Activated T-helper 1 cell treated with anti-CD3 and anti-CD28 coated beads, Interleukin-2, amount 50 U/mL, for 16 hours (primary cell): Measurements from ENCODE around the gene CENPP.

ENCODE experiments used
- DNase-seq, 2 donors: peaks; one replicate each; pipeline ENCODE4 v3.0.0-alpha.2; 2020; ENCODE audit warnings: low read depth in 1 of 2, low spot score in 1 of 2

CENPP gene

DNA sequence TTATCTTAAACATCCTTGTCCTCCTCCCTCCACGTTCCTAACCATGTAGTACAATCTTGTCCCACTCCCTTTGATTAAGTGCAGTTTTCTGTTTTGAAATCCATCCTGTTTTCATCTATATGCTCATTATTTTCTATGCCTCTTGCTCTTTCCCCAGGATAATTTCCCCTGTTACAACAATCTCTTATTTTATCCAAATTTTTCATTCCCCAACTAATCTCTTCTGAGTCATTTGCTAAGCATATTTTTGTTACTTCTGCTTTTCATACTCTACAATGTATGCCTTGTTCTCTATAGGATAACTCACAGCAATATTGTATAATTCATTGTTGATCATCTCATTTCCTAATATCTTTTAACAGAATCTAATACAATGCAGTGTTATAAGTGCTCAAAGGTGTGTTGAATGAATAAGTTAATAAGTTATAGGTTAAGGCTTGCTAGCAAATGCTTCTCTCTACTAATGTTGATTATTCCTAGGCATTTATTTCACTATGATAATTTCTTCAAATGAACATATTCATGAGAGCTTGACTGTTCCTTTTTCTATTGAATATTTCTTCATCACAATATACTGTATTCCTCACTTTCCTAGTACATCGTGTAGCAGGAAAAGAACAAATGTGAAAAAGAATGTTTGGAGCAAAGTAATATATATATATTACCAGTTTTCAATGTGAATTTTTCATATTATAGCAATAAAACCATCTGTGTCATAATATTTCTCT lies 97.0 kb downstream of the CENPP start:
- DNase-seq, result no peak

DNA sequence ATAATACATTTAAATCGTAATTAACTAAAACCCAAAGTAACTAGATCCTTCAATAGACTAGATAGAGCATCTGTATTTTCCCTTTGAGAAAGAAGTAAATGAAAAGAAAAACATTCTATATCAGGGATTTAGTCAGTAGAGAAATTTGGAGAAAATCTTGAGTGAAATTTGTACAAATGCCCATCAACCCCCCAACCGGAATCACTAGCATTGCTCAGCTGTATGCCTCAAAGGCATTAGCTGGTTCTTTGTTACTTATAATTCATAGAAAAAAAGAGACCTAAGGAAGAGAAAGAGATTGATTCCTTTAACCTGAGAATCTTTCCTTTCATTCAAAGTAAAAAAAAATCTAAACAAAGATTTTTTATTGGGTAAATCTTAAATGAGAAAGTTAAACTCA lies 97.9 kb downstream of the CENPP start:
- no peak for DNase-seq

DNA sequence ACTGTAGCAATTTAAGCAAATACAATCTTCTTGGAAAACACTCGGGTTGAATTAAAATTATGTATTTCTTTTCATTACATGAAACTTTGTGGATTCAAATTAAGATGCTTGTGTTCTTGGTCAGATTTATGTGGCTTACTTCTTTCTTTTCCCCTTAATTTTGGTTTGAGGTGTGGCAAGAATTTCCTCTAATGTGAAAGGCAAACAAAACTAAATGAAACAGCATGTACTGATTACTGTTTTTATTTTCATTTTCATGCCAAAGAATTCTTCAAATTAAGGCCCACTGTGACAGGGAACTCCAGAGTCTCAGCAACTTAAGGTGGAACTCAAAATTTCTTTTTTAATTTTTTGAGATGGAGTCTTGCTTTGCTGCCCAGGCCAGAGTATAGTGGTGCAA lies 98.6 kb downstream of the CENPP start, which contains the start of gene OMD:
Gene OMD (minus strand): TSS at position 132 of the 400 bp plus-strand sequence. CDS start 6,913 bp downstream, outside the sequence.
- DNase-seq, result no peak

DNA sequence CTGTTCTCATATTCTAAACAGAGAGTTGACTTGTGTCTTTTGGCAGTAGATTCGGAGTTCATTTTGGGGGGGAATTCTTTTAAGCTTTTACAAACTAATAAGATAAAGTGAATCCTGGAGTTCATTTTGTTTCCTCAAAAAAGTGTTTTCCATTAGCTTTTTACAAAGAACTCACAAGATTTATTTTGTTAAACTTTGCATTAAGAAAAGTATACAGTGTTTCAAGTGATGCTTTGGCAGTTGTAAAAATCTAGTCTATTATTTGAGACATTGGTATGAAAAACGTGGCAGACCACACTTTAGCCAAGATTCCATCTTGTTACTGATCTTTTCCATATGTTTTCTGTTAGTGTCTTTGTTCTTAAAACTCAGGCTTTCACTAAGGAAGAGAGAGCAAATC lies 99.7 kb downstream of the CENPP start:
- no peak for DNase-seq

DNA sequence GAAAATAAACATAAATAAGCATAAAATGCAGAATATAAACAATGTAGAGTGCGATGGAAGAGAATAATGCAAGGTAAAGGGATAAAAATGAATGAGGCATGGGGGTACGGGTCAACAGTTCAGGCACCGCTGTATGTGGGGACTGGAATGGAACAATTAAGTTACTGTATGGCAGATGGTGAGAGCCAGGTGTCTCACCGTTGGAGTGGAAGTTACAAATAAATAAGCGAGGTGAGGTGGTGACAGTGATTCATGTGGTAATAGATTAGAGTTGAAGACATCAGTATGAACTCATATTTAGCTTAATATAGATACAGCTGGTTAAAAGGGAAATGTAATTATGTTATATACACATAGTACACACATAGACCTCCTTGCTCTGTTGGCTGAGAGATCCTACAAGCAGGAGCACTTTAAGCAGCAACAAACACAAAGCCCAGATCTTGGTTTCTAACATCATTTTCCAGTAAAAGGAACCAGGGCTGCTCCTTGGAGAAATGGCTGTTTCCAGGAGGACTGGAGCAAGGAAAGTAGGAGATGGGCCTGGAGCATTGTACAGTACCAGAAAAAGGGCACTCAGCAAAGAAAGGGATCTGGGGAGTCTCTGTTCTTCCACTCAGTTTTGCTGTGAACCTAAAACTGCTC lies 100.9 kb downstream of the CENPP start:
- DNase-seq, result no peak

DNA sequence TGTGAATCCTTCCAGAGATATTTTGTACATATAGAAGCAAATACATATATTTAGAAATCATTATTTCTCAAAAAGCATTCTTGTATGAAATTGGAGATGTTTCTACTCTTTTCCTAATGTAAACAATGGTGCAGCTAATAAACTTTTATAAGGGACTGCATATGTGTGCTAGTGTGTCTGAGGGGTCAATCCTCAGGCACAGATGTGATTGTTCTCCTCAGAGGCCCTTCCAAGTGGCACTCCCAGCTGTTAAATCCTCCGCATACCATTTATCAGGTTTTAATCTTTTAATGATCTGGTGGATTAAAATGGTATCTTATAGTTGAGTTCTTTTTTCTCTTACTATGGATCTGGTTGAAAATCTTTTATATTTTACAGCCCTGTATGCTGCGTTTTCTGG lies 104.1 kb downstream of the CENPP start:
- DNase-seq, result no peak

DNA sequence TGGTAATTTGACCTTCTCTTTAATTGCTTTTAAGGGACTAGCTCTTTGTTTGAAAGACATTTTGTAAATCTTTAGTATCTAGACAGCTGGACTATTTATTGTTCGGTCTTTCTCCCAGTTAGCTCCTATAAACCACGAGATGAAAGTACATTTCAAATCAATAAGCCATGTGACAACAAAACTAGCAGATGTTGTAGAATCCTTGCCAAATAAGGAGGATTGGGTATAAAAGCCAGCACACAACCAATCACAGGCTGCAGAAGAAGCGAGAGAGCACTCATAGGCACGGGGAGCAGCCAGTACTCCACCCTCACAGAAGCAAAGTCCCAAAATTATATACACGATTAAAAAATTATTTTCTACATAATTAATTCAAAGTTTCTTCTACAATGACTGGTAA lies 106.6 kb downstream of the CENPP start:
- DNase-seq, result no peak

DNA sequence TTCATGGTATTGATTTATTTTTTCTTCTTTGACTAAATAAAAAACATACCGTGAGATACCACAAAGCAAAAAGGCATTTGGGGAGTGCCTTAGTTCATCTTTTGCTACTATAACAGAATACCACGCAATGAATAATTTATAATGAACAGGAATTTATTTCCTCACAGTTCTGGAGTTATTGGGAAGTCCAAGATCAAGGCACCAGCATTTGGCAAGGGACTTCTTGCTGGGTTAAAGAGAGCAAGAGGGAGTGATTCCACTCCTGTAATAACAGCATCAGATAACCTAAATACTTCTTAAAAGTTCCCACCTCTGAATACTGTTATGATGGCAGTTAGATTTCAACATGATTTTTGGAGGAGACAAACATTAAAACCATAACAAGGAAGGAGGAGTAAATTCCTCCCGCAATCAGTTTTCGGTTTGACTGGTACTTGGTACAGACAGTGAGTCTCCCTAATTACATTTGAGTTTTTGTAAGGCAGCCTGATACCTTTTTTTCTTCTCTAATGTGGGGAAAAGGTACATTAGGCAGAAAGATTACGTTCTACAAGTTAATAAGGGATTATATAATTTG lies 107.3 kb downstream of the CENPP start:
- DNase-seq, result no peak

DNA sequence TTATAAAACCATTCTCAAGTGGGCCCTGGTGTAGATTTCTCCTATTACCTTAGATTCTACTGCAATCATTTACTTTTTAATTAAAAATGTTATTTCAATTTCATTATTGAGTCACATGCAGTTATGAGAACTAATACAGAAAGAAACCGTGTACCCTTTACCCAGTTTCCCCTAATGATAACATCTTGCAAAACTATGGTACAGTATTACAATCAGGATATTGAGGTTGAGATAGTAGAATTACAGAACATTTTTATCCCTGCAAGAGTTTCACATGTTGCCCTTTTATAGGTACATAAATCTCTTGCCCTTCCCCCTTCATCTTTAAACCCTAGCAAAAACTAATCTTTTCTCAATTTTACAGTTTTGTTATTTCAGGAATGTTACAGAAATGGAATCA lies 109.5 kb downstream of the CENPP start:
- DNase-seq, result no peak

DNA sequence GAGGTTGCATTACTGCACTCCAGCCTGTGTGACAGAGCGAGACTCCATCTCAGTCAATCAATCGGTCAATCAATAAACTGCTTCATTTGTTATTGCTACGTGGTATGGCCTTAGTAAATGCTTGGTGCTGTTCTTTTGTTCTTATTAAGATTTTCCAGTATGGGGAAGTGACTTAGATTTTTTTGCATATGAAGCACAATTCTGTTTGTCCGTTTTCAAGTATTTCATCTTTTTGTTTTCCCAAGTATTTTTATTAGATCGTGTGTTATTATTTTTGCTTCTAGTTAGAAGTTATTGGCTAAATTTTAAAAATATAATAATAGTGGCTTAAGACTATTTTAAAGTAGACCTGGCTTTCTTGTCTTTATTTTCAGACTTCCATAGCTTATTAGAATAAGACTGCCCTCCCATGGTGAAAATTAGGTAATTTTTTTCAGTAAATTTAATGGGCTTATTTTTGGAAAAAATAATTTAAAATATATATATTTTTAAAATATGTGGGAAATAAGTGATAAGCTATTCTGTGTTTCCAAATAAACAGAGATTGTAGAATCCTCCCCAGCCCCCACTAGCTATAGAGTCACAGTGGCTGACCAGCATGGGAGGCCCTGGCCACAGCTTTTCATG lies 113.3 kb downstream of the CENPP start:
- DNase-seq, result no peak

DNA sequence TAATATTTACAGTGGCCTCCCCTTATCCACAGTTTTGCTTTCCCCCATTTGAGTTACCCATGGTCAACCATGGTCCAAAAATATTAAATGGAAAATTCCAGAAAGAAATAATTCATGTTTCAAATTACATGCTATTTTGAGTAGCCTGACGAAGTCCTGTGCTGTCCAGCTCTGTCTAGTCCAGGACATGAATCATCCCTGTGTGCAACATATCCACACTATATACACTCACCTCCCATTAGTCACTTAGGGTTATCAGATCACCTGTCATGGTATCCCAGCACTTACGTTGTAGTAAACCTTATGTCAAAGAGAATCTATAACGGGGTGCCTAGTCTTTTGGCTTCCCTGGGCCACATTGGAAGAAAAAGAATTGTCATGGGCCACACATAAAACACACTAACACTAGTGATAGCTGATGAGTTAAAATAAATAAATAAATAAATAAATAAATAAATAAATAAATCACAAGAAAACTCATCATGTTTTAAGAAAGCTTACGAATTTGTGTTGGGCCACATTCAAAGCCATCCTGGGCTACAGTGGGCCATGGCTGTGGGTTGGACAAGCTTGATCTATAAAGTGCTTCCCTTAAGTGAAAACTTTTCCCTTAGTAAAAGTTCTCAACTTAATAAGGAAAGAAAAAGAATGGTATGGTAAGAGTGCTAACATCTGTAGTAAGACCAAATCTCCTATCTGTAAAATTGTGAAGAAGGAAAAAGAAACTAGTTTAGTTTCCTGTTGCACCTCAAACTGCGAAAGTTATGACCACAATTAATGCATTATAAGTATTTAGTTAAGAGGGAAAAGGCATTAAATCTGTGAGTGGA lies 114.4 kb downstream of the CENPP start:
- no peak for DNase-seq

DNA sequence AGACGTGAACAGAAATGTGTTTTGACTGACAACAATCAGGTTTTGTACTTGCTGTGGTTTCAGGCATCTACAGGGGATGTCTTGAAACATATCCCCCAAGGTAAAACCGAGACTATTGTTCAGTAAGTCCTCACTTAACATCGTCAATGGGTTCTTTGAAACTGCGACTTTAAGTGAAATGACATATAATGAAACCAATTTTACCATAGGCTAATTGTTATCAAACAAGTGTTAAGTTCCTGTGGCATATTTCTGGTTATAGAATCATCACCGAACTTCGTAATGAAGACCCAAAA lies 114.9 kb downstream of the CENPP start:
- no peak for DNase-seq

DNA sequence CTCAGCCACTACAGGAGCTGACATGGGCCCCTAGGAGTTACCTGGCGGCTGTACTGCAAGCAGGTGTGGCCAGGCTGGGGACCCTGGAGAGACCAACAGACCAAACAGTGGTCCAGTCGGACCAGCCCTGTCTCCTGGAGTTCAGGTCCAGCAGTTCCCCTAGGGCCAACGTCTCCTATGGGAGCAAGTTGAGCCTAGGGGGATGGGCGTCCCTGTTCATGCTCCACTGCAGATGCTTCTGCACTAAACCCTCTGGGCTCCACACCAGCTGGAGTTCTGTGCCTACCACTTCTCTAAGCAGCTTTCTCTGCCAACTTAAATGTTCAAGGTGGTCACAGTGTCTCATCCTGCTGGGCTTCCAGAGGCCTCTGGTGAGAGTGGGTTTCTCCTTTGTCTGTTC lies 119.1 kb downstream of the CENPP start:
- DNase-seq, result no peak

DNA sequence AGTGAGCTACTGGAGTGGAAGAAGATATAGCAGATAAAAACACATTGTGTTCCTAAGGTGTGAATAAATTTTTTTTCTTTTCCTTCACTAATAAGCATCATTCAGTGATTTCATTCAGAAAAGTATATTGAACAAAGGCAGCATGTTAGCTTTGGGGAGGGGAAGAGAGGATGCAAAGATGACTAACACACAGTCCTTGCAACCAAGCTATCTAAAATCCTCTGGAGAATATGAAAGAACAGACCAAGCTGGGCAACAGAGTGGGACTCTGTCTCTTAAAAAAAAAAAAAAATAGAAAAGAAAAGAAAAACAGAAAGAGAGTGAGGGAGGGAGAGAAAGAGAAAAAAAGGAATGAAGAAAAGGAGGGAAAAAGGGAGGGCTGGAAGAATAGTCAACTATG lies 120.8 kb downstream of the CENPP start:
- no peak for DNase-seq

DNA sequence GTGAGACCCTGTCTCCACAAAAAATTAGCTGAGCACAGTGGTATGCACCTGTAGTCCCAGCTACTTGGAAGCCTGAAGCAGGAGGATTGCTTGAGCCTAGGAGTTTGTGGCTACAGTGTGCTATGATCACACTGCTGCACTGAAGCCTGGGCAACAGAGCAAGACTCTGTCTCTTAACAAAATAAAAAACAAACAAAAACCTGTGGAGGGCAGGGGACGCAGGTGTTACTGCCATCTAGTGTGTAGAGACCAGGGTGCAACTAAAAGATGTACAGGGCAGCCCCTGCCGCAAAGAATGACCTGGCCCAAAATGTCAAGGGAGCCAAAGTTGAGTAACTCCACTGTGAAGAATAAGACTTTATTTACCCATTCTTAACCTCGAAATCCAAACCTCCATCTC lies 129.5 kb downstream of the CENPP start:
- no peak for DNase-seq

DNA sequence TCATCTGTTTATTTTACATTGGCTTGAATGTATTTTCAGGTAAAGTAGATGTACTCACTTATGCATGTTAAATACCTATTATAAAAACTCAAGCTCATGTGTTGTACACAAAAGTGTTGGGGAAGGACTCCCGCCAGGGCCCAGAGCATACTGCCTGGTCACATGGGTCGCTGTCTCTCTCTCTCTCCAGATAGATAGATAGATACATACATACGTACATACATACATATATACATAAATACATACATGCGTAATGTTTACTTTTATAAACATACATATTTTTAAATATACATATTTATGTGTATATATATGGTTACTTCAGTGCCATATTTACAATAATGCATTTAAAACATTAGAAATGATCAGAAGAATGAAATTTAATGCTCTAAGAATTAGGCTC lies 131.8 kb downstream of the CENPP start:
- no peak for DNase-seq

DNA sequence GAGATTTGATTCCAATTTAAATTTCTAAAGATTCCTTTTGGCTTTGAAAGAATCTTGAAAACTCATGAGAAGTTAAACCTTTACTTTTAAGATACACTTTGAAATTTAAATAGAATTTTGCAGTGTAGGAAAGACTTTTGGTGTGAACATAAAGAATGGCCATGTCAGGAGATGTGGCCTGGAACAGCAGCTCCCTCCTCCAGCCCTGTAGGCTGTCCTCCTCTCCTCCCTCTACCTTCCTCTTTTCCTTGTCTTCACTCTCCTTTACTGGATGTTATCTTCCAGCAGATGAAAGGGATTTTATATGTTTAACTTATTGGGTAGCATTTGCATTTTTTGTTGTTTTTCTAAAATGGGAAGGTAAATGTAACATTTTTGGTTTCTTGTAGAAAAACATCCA lies 137.6 kb downstream of the CENPP start:
- no peak for DNase-seq

DNA sequence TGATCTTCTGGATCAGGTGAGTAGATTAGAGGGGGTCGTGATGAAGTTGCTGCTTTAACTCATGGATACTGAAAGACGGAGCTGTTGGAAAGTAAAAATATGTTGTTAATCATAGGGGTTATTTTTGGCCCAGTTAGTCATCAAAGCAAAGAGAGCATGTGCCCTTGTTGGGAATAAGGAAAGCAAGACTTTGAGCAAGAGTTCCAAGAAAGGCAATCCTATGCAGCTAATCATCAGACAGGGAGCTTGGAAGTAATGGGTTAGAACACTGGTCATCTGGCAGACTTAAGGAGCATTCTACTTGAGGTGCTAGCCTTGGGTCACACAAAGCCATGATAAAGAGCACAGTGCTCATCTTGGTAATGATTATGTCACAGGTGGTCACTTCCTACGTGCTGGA lies 138.2 kb downstream of the CENPP start:
- no peak for DNase-seq

DNA sequence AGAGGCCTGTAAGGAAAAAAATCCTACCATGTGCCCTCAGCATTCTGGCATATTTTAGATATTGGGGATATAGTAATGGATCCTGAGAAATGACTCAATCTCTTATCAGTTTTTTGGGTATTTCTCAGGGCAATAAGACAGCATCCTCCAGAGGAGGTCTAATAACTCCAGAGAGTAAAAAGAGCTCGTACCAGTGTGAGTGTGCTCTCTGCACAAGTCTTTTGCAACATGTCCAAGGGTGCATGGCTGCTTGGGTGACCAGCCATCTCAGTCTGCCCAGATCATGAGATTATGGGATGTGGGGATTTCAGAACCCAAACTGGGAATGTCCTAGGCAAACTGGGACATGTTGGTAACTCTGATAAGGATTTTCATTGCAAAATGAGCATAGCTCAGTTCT lies 141.3 kb downstream of the CENPP start:
- DNase-seq, result no peak

DNA sequence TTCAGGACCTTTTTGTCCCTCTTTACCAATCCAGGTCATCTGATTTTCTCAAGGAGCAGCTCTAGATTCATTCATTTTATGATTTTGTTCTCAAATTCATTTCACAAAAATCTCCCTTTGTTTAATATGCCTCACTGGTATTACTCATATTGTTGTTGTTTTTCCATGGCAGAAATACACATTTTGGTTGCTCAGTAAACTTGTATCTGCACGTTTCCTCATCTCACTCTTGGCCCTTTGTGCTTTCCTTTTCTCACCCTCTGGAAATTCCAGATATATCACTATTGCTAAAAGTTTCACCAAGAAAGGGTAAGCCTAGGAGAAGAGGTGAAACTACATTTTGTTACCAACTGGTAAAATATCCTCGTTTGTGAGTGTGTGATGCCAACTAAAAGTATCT lies 141.8 kb downstream of the CENPP start:
- DNase-seq, result no peak

DNA sequence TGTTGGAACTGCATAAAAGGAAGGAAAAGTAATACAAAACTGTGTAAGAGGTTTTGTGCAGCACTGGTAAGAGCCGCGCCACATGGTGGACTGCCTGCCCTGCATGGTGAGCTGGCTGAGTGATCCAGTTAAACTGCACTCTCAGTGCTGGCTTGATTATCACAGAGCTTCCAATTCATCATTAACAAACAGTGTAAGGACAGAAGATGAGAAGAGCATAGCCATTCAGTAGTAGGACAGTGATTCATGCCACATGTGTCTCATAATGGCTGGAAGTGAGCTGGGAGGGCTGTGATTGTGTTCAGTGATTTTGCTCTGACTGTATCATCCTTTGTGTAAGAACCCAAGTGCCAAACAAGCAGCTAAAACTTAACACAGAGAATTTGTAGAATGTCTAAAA lies 142.5 kb downstream of the CENPP start:
- DNase-seq, result no peak

DNA sequence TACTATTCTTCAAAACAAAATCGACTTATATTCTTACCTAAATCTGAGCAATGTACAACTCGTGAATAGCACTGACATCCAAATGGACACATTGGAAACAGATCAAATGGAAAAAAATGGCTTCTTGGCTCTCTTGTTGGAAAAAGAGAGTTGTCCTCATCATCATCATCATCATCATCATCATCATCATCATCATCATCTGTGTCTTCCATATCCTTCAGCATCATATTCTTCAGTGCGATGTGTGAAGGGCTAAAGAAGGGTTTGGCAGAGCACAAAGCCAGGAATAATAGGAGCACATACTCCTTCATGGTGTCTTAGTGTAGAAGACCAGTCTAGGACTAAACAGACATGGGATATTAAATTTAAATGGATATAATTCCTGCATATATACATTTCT lies 148.8 kb downstream of the CENPP start:
- no peak for DNase-seq
